ENCODE measurements around the gene ARSK.

DNA sequence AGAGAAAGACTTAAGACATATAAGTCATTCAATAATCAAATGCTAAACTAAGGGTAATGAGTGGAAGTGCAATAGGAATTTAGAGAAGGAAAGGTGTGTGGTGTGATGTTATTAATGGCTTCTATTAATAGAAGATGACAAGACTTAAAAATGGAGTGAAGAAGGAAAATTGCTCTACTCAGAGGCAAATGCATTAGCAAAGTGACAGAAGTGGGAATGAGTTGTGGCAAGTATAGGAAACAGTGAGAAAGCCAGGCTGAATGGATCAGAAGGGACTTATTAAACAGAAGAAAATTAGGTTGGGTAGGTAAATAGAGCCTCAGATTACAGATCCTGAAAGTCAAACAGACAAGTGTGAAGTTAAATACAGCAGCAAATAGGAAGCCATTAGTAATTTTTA, 5.9 kb upstream of the ARSK start:
- TF ChIP-seq, protein P1, sequence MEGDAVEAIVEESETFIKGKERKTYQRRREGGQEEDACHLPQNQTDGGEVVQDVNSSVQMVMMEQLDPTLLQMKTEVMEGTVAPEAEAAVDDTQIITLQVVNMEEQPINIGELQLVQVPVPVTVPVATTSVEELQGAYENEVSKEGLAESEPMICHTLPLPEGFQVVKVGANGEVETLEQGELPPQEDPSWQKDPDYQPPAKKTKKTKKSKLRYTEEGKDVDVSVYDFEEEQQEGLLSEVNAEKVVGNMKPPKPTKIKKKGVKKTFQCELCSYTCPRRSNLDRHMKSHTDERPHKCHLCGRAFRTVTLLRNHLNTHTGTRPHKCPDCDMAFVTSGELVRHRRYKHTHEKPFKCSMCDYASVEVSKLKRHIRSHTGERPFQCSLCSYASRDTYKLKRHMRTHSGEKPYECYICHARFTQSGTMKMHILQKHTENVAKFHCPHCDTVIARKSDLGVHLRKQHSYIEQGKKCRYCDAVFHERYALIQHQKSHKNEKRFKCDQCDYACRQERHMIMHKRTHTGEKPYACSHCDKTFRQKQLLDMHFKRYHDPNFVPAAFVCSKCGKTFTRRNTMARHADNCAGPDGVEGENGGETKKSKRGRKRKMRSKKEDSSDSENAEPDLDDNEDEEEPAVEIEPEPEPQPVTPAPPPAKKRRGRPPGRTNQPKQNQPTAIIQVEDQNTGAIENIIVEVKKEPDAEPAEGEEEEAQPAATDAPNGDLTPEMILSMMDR (IDR thresholded peaks at IDR 0.05): no peak
- TF ChIP-seq POLR2A (IDR thresholded peaks at IDR 0.05) (no peak), POLR2AphosphoS5 (IDR thresholded peaks at IDR 0.05) (no peak), EP300 (IDR thresholded peaks at IDR 0.05) (no peak)

Measured in upper lobe of left lung (tissue), 4 donors.